ENCODE results near the gene ATP5MC2.

DNA sequence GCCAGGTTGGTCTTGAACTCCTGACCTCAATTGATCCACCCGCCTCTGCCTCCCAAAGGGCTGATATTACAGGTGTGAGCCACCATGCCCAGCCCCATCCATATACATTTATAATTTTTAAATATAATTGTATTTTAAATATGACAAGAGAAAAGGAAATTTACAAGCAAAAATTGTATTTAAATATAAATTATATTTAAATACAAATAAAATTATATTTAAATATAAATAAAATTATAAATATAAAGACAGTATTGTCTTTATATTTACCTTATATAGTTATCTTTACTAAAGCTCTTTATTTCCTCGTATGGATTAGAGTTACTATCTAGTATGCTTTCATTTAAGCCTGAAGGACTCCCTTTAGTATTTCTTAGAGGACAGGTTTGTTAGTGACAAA, 37.8 kb downstream of the ATP5MC2 start:
- no peak for TF ChIP-seq RAD21 (conservative IDR thresholded peaks at IDR 0.05)
- TF ChIP-seq, protein P1, sequence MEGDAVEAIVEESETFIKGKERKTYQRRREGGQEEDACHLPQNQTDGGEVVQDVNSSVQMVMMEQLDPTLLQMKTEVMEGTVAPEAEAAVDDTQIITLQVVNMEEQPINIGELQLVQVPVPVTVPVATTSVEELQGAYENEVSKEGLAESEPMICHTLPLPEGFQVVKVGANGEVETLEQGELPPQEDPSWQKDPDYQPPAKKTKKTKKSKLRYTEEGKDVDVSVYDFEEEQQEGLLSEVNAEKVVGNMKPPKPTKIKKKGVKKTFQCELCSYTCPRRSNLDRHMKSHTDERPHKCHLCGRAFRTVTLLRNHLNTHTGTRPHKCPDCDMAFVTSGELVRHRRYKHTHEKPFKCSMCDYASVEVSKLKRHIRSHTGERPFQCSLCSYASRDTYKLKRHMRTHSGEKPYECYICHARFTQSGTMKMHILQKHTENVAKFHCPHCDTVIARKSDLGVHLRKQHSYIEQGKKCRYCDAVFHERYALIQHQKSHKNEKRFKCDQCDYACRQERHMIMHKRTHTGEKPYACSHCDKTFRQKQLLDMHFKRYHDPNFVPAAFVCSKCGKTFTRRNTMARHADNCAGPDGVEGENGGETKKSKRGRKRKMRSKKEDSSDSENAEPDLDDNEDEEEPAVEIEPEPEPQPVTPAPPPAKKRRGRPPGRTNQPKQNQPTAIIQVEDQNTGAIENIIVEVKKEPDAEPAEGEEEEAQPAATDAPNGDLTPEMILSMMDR (IDR thresholded peaks at IDR 0.05; ENCODE audit: poor library complexity, severe bottlenecking), result no peak
- no peak for TF ChIP-seq MXI1 (conservative IDR thresholded peaks at IDR 0.05; ENCODE audit: poor library complexity, severe bottlenecking)

Measured in neural cell (in vitro differentiated cells).